WTC11 (cell line): ENCODE results near the gene RASSF3. TPM values are rescaled to one million over a fixed set of nuclear protein-coding genes. Genes with fewer than 3 reads are reported as not detected.

ENCODE experiments used
- ATAC-seq: fragments of 200-7000 bp; cut with Tn5 transposase; 2 replicates; pipeline ENCODE4 v1.10.0; 2021; ENCODE audit warnings: mild to moderate bottlenecking, moderate library complexity
- CTCF ChIA-PET: fragments of 300-600 bp; sonication (Branson Sonifier 250); formaldehyde crosslinking; loops from one replicate; lab custom pipeline; 2021; ENCODE audit warnings: antibody characterized with exemption; lab: Charles Lee
- POLR2A ChIA-PET: fragments of 350-600 bp; sonication (Branson Sonifier 250); formaldehyde crosslinking; loops from one replicate; lab custom pipeline; 2021; ENCODE audit warnings: antibody characterized with exemption; lab: Charles Lee
- DNase-seq: peaks from one replicate; pipeline ENCODE4 v3.0.0; 2021; ENCODE audit warnings: low spot score
- H3K27ac Mint-ChIP-seq: 2 replicates; pipeline ENCODE4 v1.8.0; 2021; ENCODE audit warnings: mixed read lengths
- H3K27me3 Mint-ChIP-seq: 2 replicates; pipeline ENCODE4 v1.8.0; 2021; ENCODE audit warnings: low read depth, mild to moderate bottlenecking, moderate library complexity, mixed read lengths
- H3K36me3 Mint-ChIP-seq: 2 replicates; pipeline ENCODE4 v1.8.0; 2021; ENCODE audit warnings: mixed read lengths
- H3K4me1 Mint-ChIP-seq: 2 replicates; pipeline ENCODE4 v1.8.0; 2022; ENCODE audit warnings: mixed read lengths
- H3K4me3 Mint-ChIP-seq: 2 replicates; pipeline ENCODE4 v1.8.0; 2021; ENCODE audit warnings: mild to moderate bottlenecking, moderate library complexity, mixed read lengths
- H3K9me3 Mint-ChIP-seq: 2 replicates; pipeline ENCODE4 v1.8.0; 2021; ENCODE audit warnings: mixed read lengths
- CBFB ChIP-seq: sonication (generic); formaldehyde crosslinking; IDR thresholded peaks from 2 replicates; pipeline ENCODE4 v1.8.1; 2022; ENCODE audit warnings: mild to moderate bottlenecking, low read depth, missing genetic modification reagents
- ETV6 ChIP-seq: sonication (generic); formaldehyde crosslinking; IDR thresholded peaks from 2 replicates; pipeline ENCODE4 v1.8.1; 2022; ENCODE audit warnings: mild to moderate bottlenecking, missing genetic modification reagents
- FOXK1 ChIP-seq: sonication (generic); formaldehyde crosslinking; IDR thresholded peaks from 2 replicates; pipeline ENCODE4 v1.8.0; 2022; ENCODE audit warnings: mild to moderate bottlenecking, moderate library complexity, missing genetic modification reagents
- HMGA2 ChIP-seq: fragments of 250-450 bp; sonication (Bioruptor Pico); IDR thresholded peaks from 2 replicates; pipeline ENCODE4 v1.4.0; 2021; ENCODE audit warnings: mild to moderate bottlenecking, moderate library complexity
- IRF2 ChIP-seq: sonication (generic); formaldehyde crosslinking; IDR thresholded peaks from 2 replicates; pipeline ENCODE4 v1.8.0; 2022; ENCODE audit warnings: low read depth, missing genetic modification reagents, borderline replicate concordance
- JUN ChIP-seq: sonication (generic); formaldehyde crosslinking; IDR thresholded peaks from 2 replicates; pipeline ENCODE4 v1.8.0; 2023; ENCODE audit warnings: mild to moderate bottlenecking, missing genetic modification reagents
- NFE2L1 ChIP-seq: sonication (generic); formaldehyde crosslinking; IDR thresholded peaks from 2 replicates; pipeline ENCODE4 v1.8.1; 2023; ENCODE audit warnings: missing genetic modification reagents
- NR3C1 ChIP-seq: sonication (generic); formaldehyde crosslinking; conservative IDR thresholded peaks from 2 replicates; pipeline ENCODE4 v1.8.1; 2023; ENCODE audit warnings: low read depth, mild to moderate bottlenecking, missing genetic modification reagents
- SP1 ChIP-seq: sonication (generic); formaldehyde crosslinking; conservative IDR thresholded peaks from 2 replicates; pipeline ENCODE4 v1.8.1; 2022; ENCODE audit warnings: missing genetic modification reagents
- ZNF423 ChIP-seq: fragments of 250-450 bp; sonication (Bioruptor Pico); IDR thresholded peaks from 2 replicates; pipeline ENCODE4 v2.1.2; 2022; ENCODE audit warnings: mild to moderate bottlenecking, moderate library complexity
- total RNA-seq: library from RNA; stranded (reverse); gene quantifications from 3 replicates; pipeline ENCODE4 v1.2.3, GENCODE V29; 2021
- TF ChIP-seq, protein P1 (sequence below): sonication (generic); formaldehyde crosslinking; IDR thresholded peaks from 2 replicates; pipeline ENCODE4 v1.8.1; 2022; ENCODE audit warnings: low read depth, mild to moderate bottlenecking, moderate library complexity, missing genetic modification reagents, borderline replicate concordance
- TF ChIP-seq, protein P2 (sequence below): sonication (generic); formaldehyde crosslinking; IDR thresholded peaks from 2 replicates; pipeline ENCODE4 v1.8.1; 2023; ENCODE audit warnings: mild to moderate bottlenecking, missing genetic modification reagents
- TF ChIP-seq, protein P3 (sequence below): sonication (generic); formaldehyde crosslinking; IDR thresholded peaks from 2 replicates; pipeline ENCODE4 v1.8.1; 2023; ENCODE audit warnings: mild to moderate bottlenecking, missing genetic modification reagents
- TF ChIP-seq, protein P4 (sequence below): sonication (generic); formaldehyde crosslinking; IDR thresholded peaks from 2 replicates; pipeline ENCODE4 v1.8.0; 2022; ENCODE audit warnings: mild to moderate bottlenecking, missing genetic modification reagents
- TF ChIP-seq, protein P5 (sequence below): sonication (generic); formaldehyde crosslinking; IDR thresholded peaks from 2 replicates; pipeline ENCODE4 v1.8.1; 2023; ENCODE audit warnings: mild to moderate bottlenecking, missing genetic modification reagents, moderate library complexity
- TF ChIP-seq, protein P6 (sequence below): sonication (generic); formaldehyde crosslinking; IDR thresholded peaks from 2 replicates; pipeline ENCODE4 v1.8.1; 2022; ENCODE audit warnings: low read depth, missing genetic modification reagents, borderline replicate concordance
- TF ChIP-seq, protein P7 (sequence below): sonication (generic); formaldehyde crosslinking; conservative IDR thresholded peaks from 2 replicates; pipeline ENCODE4 v1.8.1; 2022; ENCODE audit warnings: mild to moderate bottlenecking, missing genetic modification reagents

RASSF3 gene
- total RNA-seq, 1 experiment from 2014 or later: 54.7 TPM

DNA sequence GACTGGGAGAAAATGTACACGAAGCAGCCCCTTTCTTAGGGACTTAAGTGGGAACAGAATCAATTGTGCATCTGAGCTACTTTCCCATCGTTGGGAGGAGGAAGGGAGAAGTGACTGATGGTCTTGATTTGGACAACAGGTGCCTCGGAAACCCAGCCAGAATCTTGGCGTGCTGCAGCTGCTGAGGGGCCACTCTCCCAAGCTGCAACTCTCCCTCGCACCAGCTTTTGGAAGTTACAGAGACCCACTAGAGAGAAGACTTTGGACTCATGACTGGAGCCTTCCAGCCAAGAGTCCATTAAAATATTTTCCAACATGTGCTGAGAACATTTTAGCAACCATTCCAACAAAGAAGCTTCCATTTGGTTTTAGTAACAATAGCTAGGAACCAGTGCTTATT, 96.6 kb downstream of the RASSF3 start (continued):
- TF ChIP-seq SP1: no peak
- no peak for TF ChIP-seq CBFB (CRISPR knock-in tag)
- TF ChIP-seq, protein P1, sequence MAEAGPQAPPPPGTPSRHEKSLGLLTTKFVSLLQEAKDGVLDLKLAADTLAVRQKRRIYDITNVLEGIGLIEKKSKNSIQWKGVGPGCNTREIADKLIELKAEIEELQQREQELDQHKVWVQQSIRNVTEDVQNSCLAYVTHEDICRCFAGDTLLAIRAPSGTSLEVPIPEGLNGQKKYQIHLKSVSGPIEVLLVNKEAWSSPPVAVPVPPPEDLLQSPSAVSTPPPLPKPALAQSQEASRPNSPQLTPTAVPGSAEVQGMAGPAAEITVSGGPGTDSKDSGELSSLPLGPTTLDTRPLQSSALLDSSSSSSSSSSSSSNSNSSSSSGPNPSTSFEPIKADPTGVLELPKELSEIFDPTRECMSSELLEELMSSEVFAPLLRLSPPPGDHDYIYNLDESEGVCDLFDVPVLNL: no peak

DNA sequence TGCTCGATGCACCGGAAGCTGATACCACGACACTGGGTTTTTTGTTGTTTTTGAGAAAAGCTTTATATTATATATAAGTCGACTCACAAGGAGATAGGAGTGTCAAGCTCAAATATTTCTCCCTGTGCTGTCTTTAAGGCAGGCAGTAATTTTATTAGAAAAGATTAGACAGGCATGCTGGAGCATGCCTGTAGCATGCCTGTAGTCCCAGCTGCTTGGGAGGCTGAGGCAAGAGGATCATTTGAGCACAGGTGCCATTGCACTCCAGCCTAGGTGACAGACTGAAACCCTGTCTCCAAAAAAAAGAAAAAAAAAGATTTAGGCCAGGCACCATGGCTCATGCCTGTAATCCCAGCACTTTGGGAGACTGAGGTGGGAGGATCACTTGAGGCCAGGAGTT, 97.1 kb downstream of the RASSF3 start:
- no peaks in the 10 kb centered on the region for H3K4me1 Mint-ChIP-seq
- no peaks in the 10 kb centered on the region for H3K36me3 Mint-ChIP-seq
- H3K4me3 Mint-ChIP-seq: no peak overlapping the region
- ChIA-PET POLR2A (no interaction called here), CTCF (interaction anchor here (2.0 to 2.8 kb wide), 2 partner anchors 9 to 158 kb away, joined by 8 to 14 read pairs; no protein-coding TSS in a partner anchor)
- H3K27me3 Mint-ChIP-seq: no peaks in the 10 kb centered on the region; the same call in 1 of the 2 replicates
- TF ChIP-seq NFE2L1: no peak
- TF ChIP-seq HMGA2 (CRISPR knock-in tag): no peak
- no peak for TF ChIP-seq FOXK1 (CRISPR knock-in tag)
- peaks cover 9% of the 10 kb centered on the region; the same call in 1 of the 2 replicates for H3K9me3 Mint-ChIP-seq
- ATAC-seq: no peak
- H3K27ac Mint-ChIP-seq: no peak overlapping the region
- DNase-seq: no peak

DNA sequence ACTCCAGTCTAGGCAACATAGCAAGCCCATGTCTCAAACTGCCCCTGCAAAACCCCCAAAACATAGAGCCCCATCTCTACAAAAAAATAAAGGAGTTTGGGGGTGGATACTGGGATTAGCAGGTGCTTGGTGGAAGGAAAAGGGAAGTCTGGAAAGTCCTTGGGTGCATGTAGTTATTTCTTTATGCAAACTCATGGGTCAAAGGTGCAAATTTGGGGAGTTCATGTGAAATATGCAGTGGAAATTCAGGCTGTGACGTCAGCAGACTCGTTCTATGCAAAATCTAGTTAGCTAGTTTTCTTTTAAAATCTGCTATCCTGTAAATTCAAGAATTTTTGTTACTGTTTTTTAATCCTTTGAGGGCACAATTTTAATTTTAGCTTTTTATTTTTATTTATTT, 97.6 kb downstream of the RASSF3 start:
- Mint-ChIP-seq H3K27ac (no peak overlapping the region), H3K9me3 (peaks cover 9% of the 10 kb centered on the region; the same call in 1 of the 2 replicates), H3K27me3 (no peaks in the 10 kb centered on the region; the same call in 1 of the 2 replicates)
- POLR2A ChIA-PET: no interaction called here
- TF ChIP-seq, protein P2, sequence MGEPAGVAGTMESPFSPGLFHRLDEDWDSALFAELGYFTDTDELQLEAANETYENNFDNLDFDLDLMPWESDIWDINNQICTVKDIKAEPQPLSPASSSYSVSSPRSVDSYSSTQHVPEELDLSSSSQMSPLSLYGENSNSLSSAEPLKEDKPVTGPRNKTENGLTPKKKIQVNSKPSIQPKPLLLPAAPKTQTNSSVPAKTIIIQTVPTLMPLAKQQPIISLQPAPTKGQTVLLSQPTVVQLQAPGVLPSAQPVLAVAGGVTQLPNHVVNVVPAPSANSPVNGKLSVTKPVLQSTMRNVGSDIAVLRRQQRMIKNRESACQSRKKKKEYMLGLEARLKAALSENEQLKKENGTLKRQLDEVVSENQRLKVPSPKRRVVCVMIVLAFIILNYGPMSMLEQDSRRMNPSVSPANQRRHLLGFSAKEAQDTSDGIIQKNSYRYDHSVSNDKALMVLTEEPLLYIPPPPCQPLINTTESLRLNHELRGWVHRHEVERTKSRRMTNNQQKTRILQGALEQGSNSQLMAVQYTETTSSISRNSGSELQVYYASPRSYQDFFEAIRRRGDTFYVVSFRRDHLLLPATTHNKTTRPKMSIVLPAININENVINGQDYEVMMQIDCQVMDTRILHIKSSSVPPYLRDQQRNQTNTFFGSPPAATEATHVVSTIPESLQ (CRISPR knock-in tag): no peak
- TF ChIP-seq, protein P3, sequence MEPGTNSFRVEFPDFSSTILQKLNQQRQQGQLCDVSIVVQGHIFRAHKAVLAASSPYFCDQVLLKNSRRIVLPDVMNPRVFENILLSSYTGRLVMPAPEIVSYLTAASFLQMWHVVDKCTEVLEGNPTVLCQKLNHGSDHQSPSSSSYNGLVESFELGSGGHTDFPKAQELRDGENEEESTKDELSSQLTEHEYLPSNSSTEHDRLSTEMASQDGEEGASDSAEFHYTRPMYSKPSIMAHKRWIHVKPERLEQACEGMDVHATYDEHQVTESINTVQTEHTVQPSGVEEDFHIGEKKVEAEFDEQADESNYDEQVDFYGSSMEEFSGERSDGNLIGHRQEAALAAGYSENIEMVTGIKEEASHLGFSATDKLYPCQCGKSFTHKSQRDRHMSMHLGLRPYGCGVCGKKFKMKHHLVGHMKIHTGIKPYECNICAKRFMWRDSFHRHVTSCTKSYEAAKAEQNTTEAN (CRISPR knock-in tag): no peak
- TF ChIP-seq ZNF423 (CRISPR knock-in tag) (no peak), IRF2 (CRISPR knock-in tag) (no peak)
- TF ChIP-seq, all 79 proteins: peak for 0
- no peak for DNase-seq
- Mint-ChIP-seq H3K4me1 (no peaks in the 10 kb centered on the region), H3K36me3 (no peaks in the 10 kb centered on the region), H3K4me3 (no peak overlapping the region)
- no peak for ATAC-seq
- CTCF ChIA-PET: interaction anchor here (2.0 to 2.8 kb wide), 2 partner anchors 10 to 158 kb away, joined by 8 to 14 read pairs; no protein-coding TSS in a partner anchor

DNA sequence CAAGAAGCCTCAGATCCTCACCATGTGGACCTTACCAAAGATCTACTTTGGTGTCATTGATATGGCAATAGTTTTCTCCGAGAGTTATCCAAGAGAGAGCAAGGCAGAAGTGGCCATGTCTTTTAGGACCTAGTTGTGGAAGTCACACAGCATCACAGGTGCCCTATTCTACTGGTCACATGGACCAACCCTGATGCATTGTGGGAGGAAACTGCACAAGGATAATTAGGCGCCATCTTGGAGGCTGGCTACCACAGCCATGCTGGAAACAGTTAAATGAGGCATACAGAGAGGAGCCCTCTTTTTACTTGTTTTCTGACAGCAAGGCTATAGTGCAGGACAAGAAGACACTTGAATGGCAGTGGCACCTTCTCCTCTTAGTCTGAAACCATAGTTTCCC, 99.1 kb downstream of the RASSF3 start:
- peaks cover 9% of the 10 kb centered on the region; the same call in 1 of the 2 replicates for H3K9me3 Mint-ChIP-seq
- H3K36me3 Mint-ChIP-seq: no peaks in the 10 kb centered on the region
- DNase-seq (no peak), ATAC-seq (no peak)
- H3K4me1 Mint-ChIP-seq: no peaks in the 10 kb centered on the region
- ChIA-PET CTCF (interaction anchor here (1.3 kb wide), 1 partner anchor 160 kb away, joined by 4 read pairs; no protein-coding TSS in a partner anchor), POLR2A (no interaction called here)
- H3K4me3 Mint-ChIP-seq: no peak overlapping the region
- no peaks in the 10 kb centered on the region; the same call in 1 of the 2 replicates for H3K27me3 Mint-ChIP-seq
- TF ChIP-seq, protein P4, sequence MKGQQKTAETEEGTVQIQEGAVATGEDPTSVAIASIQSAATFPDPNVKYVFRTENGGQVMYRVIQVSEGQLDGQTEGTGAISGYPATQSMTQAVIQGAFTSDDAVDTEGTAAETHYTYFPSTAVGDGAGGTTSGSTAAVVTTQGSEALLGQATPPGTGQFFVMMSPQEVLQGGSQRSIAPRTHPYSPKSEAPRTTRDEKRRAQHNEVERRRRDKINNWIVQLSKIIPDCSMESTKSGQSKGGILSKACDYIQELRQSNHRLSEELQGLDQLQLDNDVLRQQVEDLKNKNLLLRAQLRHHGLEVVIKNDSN (CRISPR knock-in tag): no peak
- TF ChIP-seq, protein P2 (CRISPR knock-in tag): no peak
- TF ChIP-seq, protein P5, sequence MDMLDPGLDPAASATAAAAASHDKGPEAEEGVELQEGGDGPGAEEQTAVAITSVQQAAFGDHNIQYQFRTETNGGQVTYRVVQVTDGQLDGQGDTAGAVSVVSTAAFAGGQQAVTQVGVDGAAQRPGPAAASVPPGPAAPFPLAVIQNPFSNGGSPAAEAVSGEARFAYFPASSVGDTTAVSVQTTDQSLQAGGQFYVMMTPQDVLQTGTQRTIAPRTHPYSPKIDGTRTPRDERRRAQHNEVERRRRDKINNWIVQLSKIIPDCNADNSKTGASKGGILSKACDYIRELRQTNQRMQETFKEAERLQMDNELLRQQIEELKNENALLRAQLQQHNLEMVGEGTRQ (CRISPR knock-in tag): 0 out of 2 replicates have a peak, but pooled peaks have one; percentile 22
- TF ChIP-seq, protein P6, sequence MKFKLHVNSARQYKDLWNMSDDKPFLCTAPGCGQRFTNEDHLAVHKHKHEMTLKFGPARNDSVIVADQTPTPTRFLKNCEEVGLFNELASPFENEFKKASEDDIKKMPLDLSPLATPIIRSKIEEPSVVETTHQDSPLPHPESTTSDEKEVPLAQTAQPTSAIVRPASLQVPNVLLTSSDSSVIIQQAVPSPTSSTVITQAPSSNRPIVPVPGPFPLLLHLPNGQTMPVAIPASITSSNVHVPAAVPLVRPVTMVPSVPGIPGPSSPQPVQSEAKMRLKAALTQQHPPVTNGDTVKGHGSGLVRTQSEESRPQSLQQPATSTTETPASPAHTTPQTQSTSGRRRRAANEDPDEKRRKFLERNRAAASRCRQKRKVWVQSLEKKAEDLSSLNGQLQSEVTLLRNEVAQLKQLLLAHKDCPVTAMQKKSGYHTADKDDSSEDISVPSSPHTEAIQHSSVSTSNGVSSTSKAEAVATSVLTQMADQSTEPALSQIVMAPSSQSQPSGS: no peak
- TF ChIP-seq ETV6 (CRISPR knock-in tag) (no peak), JUN (CRISPR knock-in tag) (no peak), NR3C1 (CRISPR knock-in tag) (no peak)
- TF ChIP-seq, protein P7, sequence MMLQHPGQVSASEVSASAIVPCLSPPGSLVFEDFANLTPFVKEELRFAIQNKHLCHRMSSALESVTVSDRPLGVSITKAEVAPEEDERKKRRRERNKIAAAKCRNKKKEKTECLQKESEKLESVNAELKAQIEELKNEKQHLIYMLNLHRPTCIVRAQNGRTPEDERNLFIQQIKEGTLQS (CRISPR knock-in tag): no peak
- H3K27ac Mint-ChIP-seq: no peak overlapping the region
